Measurements from ENCODE around the gene SLC8A1. TPM values are rescaled to one million over a fixed set of nuclear protein-coding genes. Genes with fewer than 3 reads are reported as not detected.

SLC8A1 gene
- total RNA-seq, 1 experiment from 2014 or later = 1.7 TPM

GRCh38 chr2:40257340-40258134, 194.4 kb downstream of the SLC8A1 start:
- Histone ChIP-seq H3K27ac (ENCODE audit: insufficient read length, low read depth, low read length) (no peak overlapping the region), H3K4me2 (ENCODE audit: insufficient read depth, insufficient read length, low read length) (no peak overlapping the region), H2AFZ (ENCODE audit: low read length) (no peak overlapping the region), H2BK12ac (ENCODE audit: insufficient read length, low read depth, low read length) (no peak overlapping the region), H3K79me2 (ENCODE audit: insufficient read depth, low read length) (no peaks in the 10 kb centered on the region), H4K20me1 (ENCODE audit: control insufficient read depth, insufficient read depth, insufficient read length) (no peaks in the 10 kb centered on the region), H3K9ac (ENCODE audit: extremely low read depth, insufficient read length, low read length) (no peak overlapping the region), H4K8ac (replicated peaks; ENCODE audit: insufficient read length, low read depth, low read length) (no peak overlapping the region), H3K56ac (ENCODE audit: insufficient read length, low read depth, low read length) (no peak overlapping the region), H2BK15ac (ENCODE audit: low read depth, low read length) (no peak overlapping the region), H4K5ac (ENCODE audit: insufficient read length, low read depth, low read length) (no peak overlapping the region), H3K4me1 (ENCODE audit: insufficient read depth, low read length) (no peaks in the 10 kb centered on the region), H3K23me2 (ENCODE audit: insufficient read length, low read depth, low read length, poor library complexity, severe bottlenecking) (no peaks in the 10 kb centered on the region), H3K9me3 (ENCODE audit: control insufficient read depth, low read depth, low read length) (no peaks in the 10 kb centered on the region), H2AK5ac (ENCODE audit: insufficient read length, low read length) (no peak overlapping the region), H4K91ac (ENCODE audit: insufficient read length, low read depth, low read length) (no peak overlapping the region), H2BK5ac (ENCODE audit: insufficient read length, low read length) (no peak overlapping the region), H3K27me3 (ENCODE audit: insufficient read depth, low read length) (no peaks in the 10 kb centered on the region), H3K79me1 (ENCODE audit: insufficient read depth, low read depth, low read length, poor library complexity, severe bottlenecking) (no peaks in the 10 kb centered on the region), H2BK120ac (ENCODE audit: low read depth, low read length, poor library complexity, severe bottlenecking) (no peak overlapping the region), H2BK20ac (ENCODE audit: low read depth, low read length, poor library complexity, severe bottlenecking) (no peak overlapping the region), H3K14ac (ENCODE audit: insufficient read depth, low read length) (no peak overlapping the region), H3K18ac (ENCODE audit: insufficient read length, low read depth, low read length) (no peak overlapping the region), H3K23ac (ENCODE audit: insufficient read length, low read depth, low read length) (no peak overlapping the region), H3K4ac (ENCODE audit: low read depth, low read length) (no peak overlapping the region), H3T11ph (ENCODE audit: low read length) (no peak overlapping the region)
- Mint-ChIP-seq H3K36me3 (ENCODE audit: insufficient read depth in 1 of 3, low read depth in 3 of 3) (no peaks in the 10 kb centered on the region), H3K4me3 (no peak overlapping the region), H3K27me3 (ENCODE audit: low read depth) (no peaks in the 10 kb centered on the region), H3K27ac (no peak overlapping the region), H3K4me1 (peaks cover 11 to 13% of the 10 kb centered on the region in 2 experiments), H3K9me3 (no peaks in the 10 kb centered on the region)
- WGBS (ENCODE audit: extremely low coverage, insufficient read length, low lambda C conversion rate) = no CpG with 5 or more reads among the region's 7 CpGs
- DNase-seq = no peak
- no peak for TF ChIP-seq CTCF (conservative IDR thresholded peaks at IDR 0.05)

Measured in H9 (cell line).